ENCODE measurements around the gene STIP1. TPM values are rescaled to one million over a fixed set of nuclear protein-coding genes. Genes with fewer than 3 reads are reported as not detected.
"Not testable (repeated sequence)": the region's sequence is repeated elsewhere in the genome, so short reads cannot be mapped to it uniquely, and the experiment has no call there.

Gene STIP1
- total and polyA plus RNA-seq, 2 of the 4 experiments (the other 2 are of a cell fraction) = 201 to 489 TPM

DNA sequence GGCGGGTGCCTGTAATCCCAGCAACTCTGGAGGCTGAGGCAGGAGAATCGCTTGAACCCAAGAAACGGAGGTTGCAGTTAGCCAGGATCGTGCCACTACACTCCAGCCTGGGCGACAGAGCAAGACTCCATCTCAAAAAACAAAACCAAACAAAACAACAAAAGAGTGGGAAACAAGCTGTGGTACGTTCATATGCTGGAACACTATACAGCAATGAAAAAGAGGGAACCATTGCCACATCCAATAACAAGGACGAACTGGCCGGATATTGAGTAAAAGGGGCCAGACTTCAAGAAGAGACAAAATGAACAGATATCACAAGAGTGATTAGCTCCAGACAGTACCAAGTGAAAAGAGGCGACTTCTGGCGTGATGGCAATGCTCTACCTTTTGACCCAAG lies 24.9 kb upstream of the STIP1 start:
- no peak overlapping the region for H2BK120ac ChIP-seq (ENCODE audit: low read depth, low read length)
- 100% methylated on average over 3 of the region's 10 CpGs; no CpG with 5 or more reads in 1 of the 2 experiments for WGBS, 2 experiments (ENCODE audit: extremely low coverage in 2 of 2, insufficient read length in 1 of 2)
- no peak overlapping the region for H3K18ac ChIP-seq (ENCODE audit: low read depth, low read length)
- H2AK5ac ChIP-seq (ENCODE audit: low read depth, low read length) = no peak overlapping the region
- no peak overlapping the region for H2BK5ac ChIP-seq (ENCODE audit: low read depth, low read length, poor library complexity, severe bottlenecking)
- no peak overlapping the region for H2BK15ac ChIP-seq (ENCODE audit: low read depth, low read length)
- no peak overlapping the region for H3K56ac ChIP-seq (ENCODE audit: extremely low read depth, insufficient read depth, low read length)
- ATAC-seq (ENCODE audit: low read depth) (no peak), DNase-seq (no peak)
- H4K8ac ChIP-seq (ENCODE audit: low read depth in 2 of 2, low read length in 2 of 2) = no peak overlapping the region
- peaks cover 6% of the 10 kb centered on the region; the same call in 1 of the 2 replicates for H3K9me1 ChIP-seq (ENCODE audit: insufficient read depth, low read length)
- no peak overlapping the region for H3K4me2 ChIP-seq (ENCODE audit: low read depth, low read length)
- H2BK20ac ChIP-seq (ENCODE audit: low read depth, low read length) = no peak overlapping the region
- H2AK9ac ChIP-seq (replicated peaks; ENCODE audit: low read depth, low read length, poor library complexity) = no peak overlapping the region
- no TSS peak for BruUV-seq (replicated peaks)
- no peak overlapping the region for H3K14ac ChIP-seq (replicated peaks; ENCODE audit: low read depth, low read length)
- H3K9me3 ChIP-seq (ENCODE audit: control insufficient read depth, insufficient read depth, low read length) = no peaks in the 10 kb centered on the region
- TF ChIP-seq, protein P1, sequence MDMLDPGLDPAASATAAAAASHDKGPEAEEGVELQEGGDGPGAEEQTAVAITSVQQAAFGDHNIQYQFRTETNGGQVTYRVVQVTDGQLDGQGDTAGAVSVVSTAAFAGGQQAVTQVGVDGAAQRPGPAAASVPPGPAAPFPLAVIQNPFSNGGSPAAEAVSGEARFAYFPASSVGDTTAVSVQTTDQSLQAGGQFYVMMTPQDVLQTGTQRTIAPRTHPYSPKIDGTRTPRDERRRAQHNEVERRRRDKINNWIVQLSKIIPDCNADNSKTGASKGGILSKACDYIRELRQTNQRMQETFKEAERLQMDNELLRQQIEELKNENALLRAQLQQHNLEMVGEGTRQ (IDR thresholded peaks at IDR 0.05; ENCODE audit: low read depth, low read length) = no peak
- no peak for TF ChIP-seq RFX5 (IDR thresholded peaks at IDR 0.05; ENCODE audit: low read depth, low read length)
- TF ChIP-seq MAZ (IDR thresholded peaks at IDR 0.05; ENCODE audit: borderline replicate concordance, low read depth, low read length) = no peak
- TF ChIP-seq, protein P2, sequence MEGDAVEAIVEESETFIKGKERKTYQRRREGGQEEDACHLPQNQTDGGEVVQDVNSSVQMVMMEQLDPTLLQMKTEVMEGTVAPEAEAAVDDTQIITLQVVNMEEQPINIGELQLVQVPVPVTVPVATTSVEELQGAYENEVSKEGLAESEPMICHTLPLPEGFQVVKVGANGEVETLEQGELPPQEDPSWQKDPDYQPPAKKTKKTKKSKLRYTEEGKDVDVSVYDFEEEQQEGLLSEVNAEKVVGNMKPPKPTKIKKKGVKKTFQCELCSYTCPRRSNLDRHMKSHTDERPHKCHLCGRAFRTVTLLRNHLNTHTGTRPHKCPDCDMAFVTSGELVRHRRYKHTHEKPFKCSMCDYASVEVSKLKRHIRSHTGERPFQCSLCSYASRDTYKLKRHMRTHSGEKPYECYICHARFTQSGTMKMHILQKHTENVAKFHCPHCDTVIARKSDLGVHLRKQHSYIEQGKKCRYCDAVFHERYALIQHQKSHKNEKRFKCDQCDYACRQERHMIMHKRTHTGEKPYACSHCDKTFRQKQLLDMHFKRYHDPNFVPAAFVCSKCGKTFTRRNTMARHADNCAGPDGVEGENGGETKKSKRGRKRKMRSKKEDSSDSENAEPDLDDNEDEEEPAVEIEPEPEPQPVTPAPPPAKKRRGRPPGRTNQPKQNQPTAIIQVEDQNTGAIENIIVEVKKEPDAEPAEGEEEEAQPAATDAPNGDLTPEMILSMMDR (conservative IDR thresholded peaks at IDR 0.05; ENCODE audit: low read depth, low read length) = no peak
- no peak for TF ChIP-seq POLR2A (IDR thresholded peaks at IDR 0.05; ENCODE audit: low read depth, low read length)
- no peak for TF ChIP-seq RCOR1 (IDR thresholded peaks at IDR 0.05; ENCODE audit: insufficient replicate concordance, low read length)
- no peak overlapping the region for H3K23ac ChIP-seq (ENCODE audit: low read depth, low read length)
- in situ Hi-C loops (cut with MboI; ENCODE audit: low sequenced_read_pairs) = no loop called here
- H3K4me3 ChIP-seq (ENCODE audit: insufficient read depth, low read depth, low read length) = no peak overlapping the region
- ChIA-PET CTCF (no interaction called here), POLR2A (ENCODE audit: unreplicated experiment) (no interaction called here)
- no peak overlapping the region for H3K4ac ChIP-seq (ENCODE audit: low read depth, low read length)
- H3K9ac ChIP-seq (ENCODE audit: low read depth, low read length) = no peak overlapping the region
- H4K91ac ChIP-seq (ENCODE audit: insufficient read depth, low read depth, low read length) = no peak overlapping the region
- H3K27ac ChIP-seq (ENCODE audit: insufficient read depth, low read length) = no peak overlapping the region
- dilution Hi-C loops (cut with HindIII; ENCODE audit: low sequenced_read_pairs, unreplicated experiment) = no loop called here
- H3K27me3 ChIP-seq (ENCODE audit: control insufficient read depth, insufficient read depth, low read length) = no peaks in the 10 kb centered on the region
- peaks cover 4% of the 10 kb centered on the region; the same call in 1 of the 2 replicates for H3K4me1 ChIP-seq (ENCODE audit: control insufficient read depth, insufficient read depth, low read length)
- H3K36me3 ChIP-seq (ENCODE audit: control insufficient read depth, insufficient read depth, low read length) = no peaks in the 10 kb centered on the region
- H3K79me1 ChIP-seq (ENCODE audit: low read depth in 1 of 2, low read length in 2 of 2) = peaks cover 3 to 13% of the 10 kb centered on the region in 2 experiments; a peak in 3 of 4 replicates
- intact Hi-C loops (cut with micrococcal nuclease) = no loop called here
- H4K20me1 ChIP-seq (ENCODE audit: insufficient read depth, low read length) = peaks cover 6% of the 10 kb centered on the region; the same call in 1 of the 2 replicates
- no peak overlapping the region for H2AFZ ChIP-seq (replicated peaks; ENCODE audit: low read length, poor library complexity)
- H4K5ac ChIP-seq (ENCODE audit: low read depth, low read length) = no peak overlapping the region

GRCh38 chr11:64162769-64163168 lies 23.2 kb upstream of the STIP1 start:
- H4K20me1 ChIP-seq (ENCODE audit: insufficient read depth, low read length); H3K9me3 ChIP-seq (ENCODE audit: control insufficient read depth, insufficient read depth, low read length); H4K5ac ChIP-seq (ENCODE audit: low read depth, low read length); H3K18ac ChIP-seq (ENCODE audit: low read depth, low read length); H3K14ac ChIP-seq (replicated peaks; ENCODE audit: low read depth, low read length); H2AK9ac ChIP-seq (replicated peaks; ENCODE audit: low read depth, low read length, poor library complexity); H3K27me3 ChIP-seq (ENCODE audit: control insufficient read depth, insufficient read depth, low read length); BruUV-seq (replicated peaks); H2AK5ac ChIP-seq (ENCODE audit: low read depth, low read length); H2BK120ac ChIP-seq (ENCODE audit: low read depth, low read length); dilution Hi-C loops (cut with HindIII; ENCODE audit: low sequenced_read_pairs, unreplicated experiment); H3K4me2 ChIP-seq (ENCODE audit: low read depth, low read length); H4K91ac ChIP-seq (ENCODE audit: insufficient read depth, low read depth, low read length); H3K4me1 ChIP-seq (ENCODE audit: control insufficient read depth, insufficient read depth, low read length); H3K9me1 ChIP-seq (ENCODE audit: insufficient read depth, low read length); H3K23ac ChIP-seq (ENCODE audit: low read depth, low read length); POLR2A ChIA-PET (ENCODE audit: unreplicated experiment); H3K27ac ChIP-seq (ENCODE audit: insufficient read depth, low read length); H3K36me3 ChIP-seq (ENCODE audit: control insufficient read depth, insufficient read depth, low read length); H3K4ac ChIP-seq (ENCODE audit: low read depth, low read length); intact Hi-C loops (cut with micrococcal nuclease); ATAC-seq (ENCODE audit: low read depth); DNase-seq; CTCF ChIA-PET; H2BK5ac ChIP-seq (ENCODE audit: low read depth, low read length, poor library complexity, severe bottlenecking); H3K9ac ChIP-seq (ENCODE audit: low read depth, low read length); H2BK15ac ChIP-seq (ENCODE audit: low read depth, low read length); H3K4me3 ChIP-seq (ENCODE audit: insufficient read depth, low read depth, low read length); H2AFZ ChIP-seq (replicated peaks; ENCODE audit: low read length, poor library complexity); H4K8ac ChIP-seq (ENCODE audit: low read depth in 2 of 2, low read length in 2 of 2); H2BK20ac ChIP-seq (ENCODE audit: low read depth, low read length); H3K56ac ChIP-seq (ENCODE audit: extremely low read depth, insufficient read depth, low read length); in situ Hi-C loops (cut with MboI; ENCODE audit: low sequenced_read_pairs): not testable (repeated sequence)
- peaks cover 7 to 28% of the 10 kb centered on the region in 2 experiments; a peak in 3 of 4 replicates for H3K79me1 ChIP-seq (ENCODE audit: low read depth in 1 of 2, low read length in 2 of 2)
- 91% methylated on average over 7 of the region's 16 CpGs; no CpG with 5 or more reads in 1 of the 2 experiments for WGBS, 2 experiments (ENCODE audit: extremely low coverage in 2 of 2, insufficient read length in 1 of 2)
